ENCODE results near the gene PNKD.

- TF ChIP-seq CTCF (IDR thresholded peaks at IDR 0.05): no peak
- no peak for TF ChIP-seq POLR2A (IDR thresholded peaks at IDR 0.05)
- TF ChIP-seq EP300 (IDR thresholded peaks at IDR 0.05): no peak
Observed at GRCh38 chr2:218325566-218326160, 55.3 kb downstream of the PNKD start.
